ENCODE measurements around the gene GNG13.
"Not testable (repeated sequence)": the region's sequence is repeated elsewhere in the genome, so short reads cannot be mapped to it uniquely, and the experiment has no call there.

Gene GNG13

GRCh38 chr16:799948-800833, at the start of gene GNG13:
Gene GNG13, minus strand, starts transcription at chr16:800734. Its CDS starts 1,657 bp downstream, at chr16:799077.
- no peak for DNase-seq (ENCODE audit: low read depth in 1 of 2, low spot score in 1 of 2)

- no peak for DNase-seq (ENCODE audit: low read depth in 1 of 2, low spot score in 1 of 2)
Measured at GRCh38 chr16:848510-849253, 48.1 kb upstream of the GNG13 start.

- DNase-seq (ENCODE audit: low read depth in 1 of 2, low spot score in 1 of 2): no peak
Measured at GRCh38 chr16:847681-848445, 47.3 kb upstream of the GNG13 start.

- DNase-seq (ENCODE audit: low read depth in 1 of 2, low spot score in 1 of 2): no peak
Measured at GRCh38 chr16:847151-847550, 46.6 kb upstream of the GNG13 start.

- no peak for DNase-seq (ENCODE audit: low read depth in 1 of 2, low spot score in 1 of 2)
Measured at GRCh38 chr16:845351-845745, 44.8 kb upstream of the GNG13 start.

- no peak for DNase-seq (ENCODE audit: low read depth in 1 of 2, low spot score in 1 of 2)
Measured at GRCh38 chr16:844638-845350, 44.3 kb upstream of the GNG13 start.

- DNase-seq (ENCODE audit: low read depth in 1 of 2, low spot score in 1 of 2): no peak
Measured at GRCh38 chr16:843771-844170, 43.2 kb upstream of the GNG13 start.

GRCh38 chr16:842711-843560, 42.4 kb upstream of the GNG13 start:
- DNase-seq (ENCODE audit: low read depth in 1 of 2, low spot score in 1 of 2): no peak

- no peak for DNase-seq (ENCODE audit: low read depth in 1 of 2, low spot score in 1 of 2)
Measured at GRCh38 chr16:842061-842476, 41.5 kb upstream of the GNG13 start.

GRCh38 chr16:841455-842060, 41.0 kb upstream of the GNG13 start:
- DNase-seq (ENCODE audit: low read depth in 1 of 2, low spot score in 1 of 2): no peak

GRCh38 chr16:840561-841454, 40.3 kb upstream of the GNG13 start:
- no peak for DNase-seq (ENCODE audit: low read depth in 1 of 2, low spot score in 1 of 2)

- DNase-seq (ENCODE audit: low read depth in 1 of 2, low spot score in 1 of 2): no peak
Measured at GRCh38 chr16:839643-840408, 39.3 kb upstream of the GNG13 start.

GRCh38 chr16:838741-839140, 38.2 kb upstream of the GNG13 start:
- no peak for DNase-seq (ENCODE audit: low read depth in 1 of 2, low spot score in 1 of 2)

- DNase-seq (ENCODE audit: low read depth in 1 of 2, low spot score in 1 of 2): not testable (repeated sequence)
Measured at GRCh38 chr16:836822-837221, 36.3 kb upstream of the GNG13 start.

- DNase-seq (ENCODE audit: low read depth in 1 of 2, low spot score in 1 of 2): no peak
Measured at GRCh38 chr16:836221-836620, 35.7 kb upstream of the GNG13 start.

- no peak for DNase-seq (ENCODE audit: low read depth in 1 of 2, low spot score in 1 of 2)
Measured at GRCh38 chr16:835373-835772, 34.8 kb upstream of the GNG13 start.

- DNase-seq (ENCODE audit: low read depth in 1 of 2, low spot score in 1 of 2): no peak
Measured at GRCh38 chr16:833411-833810, 32.9 kb upstream of the GNG13 start.
